ENCODE data around the gene ANTKMT. TPM values are rescaled to one million over a fixed set of nuclear protein-coding genes. Genes with fewer than 3 reads are reported as not detected.

Gene ANTKMT, protein sequence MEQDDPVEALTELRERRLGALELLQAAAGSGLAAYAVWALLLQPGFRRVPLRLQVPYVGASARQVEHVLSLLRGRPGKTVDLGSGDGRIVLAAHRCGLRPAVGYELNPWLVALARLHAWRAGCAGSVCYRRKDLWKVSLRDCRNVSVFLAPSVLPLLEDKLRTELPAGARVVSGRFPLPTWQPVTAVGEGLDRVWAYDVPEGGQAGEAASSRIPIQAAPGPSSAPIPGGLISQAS
- total RNA-seq = 54.7 TPM

DNA sequence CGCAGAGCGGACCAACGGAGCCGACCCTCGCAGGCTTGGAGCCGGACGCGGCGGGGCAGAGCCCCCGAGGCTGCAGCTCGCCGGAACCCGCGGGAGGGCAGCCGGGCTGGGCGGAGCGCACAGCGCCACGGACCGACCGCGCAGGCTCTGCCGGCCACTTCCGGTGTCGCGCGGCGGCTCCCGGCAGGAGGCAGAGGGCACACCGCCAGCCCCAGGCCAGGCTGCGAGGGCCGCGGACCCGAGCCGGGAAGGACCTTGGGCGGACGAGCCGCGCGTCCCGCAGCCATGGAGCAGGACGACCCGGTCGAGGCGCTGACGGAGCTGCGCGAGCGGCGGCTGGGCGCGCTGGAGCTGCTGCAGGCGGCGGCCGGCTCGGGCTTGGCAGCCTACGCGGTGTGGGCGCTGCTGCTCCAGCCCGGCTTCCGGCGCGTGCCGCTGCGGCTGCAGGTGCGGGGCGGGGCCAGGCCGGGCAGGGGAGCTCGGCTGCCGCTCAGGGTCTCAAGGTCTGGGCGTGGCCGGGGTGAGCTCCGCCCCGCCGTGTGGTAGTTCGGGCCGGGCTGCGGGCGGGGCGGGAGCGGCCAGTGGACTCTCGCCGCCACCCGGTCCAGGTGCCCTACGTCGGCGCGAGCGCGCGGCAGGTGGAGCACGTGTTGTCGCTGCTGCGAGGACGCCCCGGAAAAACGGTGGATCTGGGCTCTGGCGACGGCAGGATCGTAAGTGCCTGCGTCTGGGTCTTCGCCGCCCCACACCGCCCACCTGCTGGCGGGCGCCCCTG lies at the start of gene ANTKMT:
ANTKMT (plus strand) TSS at position 157 of the 775 bp plus-strand sequence; CDS start at position 286, 129 bp downstream.
- peak; percentile 72 for DNase-seq (ENCODE audit: low spot score)

DNA sequence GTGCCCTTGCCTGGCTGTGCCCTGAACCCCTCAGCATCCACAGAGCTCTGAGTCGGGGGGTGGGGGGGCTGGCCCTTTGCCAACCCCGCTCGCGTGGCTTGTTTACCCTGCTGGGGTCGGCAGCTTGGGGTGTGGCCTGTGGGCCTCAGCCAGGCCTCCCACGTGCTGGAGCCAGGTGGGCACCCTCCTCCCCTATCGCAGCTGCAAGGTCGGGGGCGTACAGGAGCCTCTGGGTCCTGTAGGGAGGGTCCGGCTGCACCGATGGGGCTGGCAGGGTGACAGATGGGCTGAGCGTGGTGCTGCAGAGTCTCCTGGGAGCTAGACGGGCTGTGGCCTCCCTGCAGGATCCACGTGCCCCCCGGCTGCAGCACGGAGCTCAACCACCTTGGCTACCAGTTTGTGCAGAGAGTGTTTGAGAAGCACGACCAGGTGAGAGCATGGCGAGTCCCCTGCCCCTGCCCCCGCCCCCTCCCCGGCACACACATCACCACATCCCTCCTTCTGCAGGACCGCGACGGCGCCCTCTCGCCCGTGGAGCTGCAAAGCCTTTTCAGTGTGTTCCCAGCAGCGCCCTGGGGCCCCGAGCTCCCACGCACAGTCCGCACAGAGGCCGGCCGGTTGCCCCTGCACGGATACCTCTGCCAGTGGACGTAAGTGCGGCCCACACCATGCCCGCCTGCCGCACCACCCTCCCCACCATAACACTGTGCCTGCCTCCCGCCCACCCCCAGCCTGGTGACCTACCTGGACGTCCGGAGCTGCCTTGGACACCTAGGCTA lies 49.4 kb upstream of the ANTKMT start:
- no peak for DNase-seq (ENCODE audit: low spot score)

DNA sequence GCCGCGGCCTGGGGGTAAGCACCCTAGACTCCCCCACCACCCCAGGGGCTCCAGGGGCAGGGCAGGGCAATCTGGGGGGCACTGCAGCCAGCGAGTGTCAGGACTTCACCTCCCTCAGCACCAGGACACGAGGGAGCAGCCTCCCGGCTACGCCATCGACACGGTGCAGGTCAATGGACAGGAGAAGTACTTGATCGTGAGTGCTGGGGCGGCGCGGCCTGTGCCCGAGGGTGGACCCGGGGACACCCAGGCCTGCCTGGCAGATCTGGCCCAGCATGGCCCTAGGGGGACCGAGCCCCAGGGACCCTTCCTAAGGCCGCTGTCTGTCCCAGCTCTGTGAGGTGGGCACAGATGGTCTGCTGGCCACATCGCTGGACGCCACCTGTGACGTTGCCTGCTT lies 48.6 kb upstream of the ANTKMT start:
- no peak for DNase-seq (ENCODE audit: low spot score)

DNA sequence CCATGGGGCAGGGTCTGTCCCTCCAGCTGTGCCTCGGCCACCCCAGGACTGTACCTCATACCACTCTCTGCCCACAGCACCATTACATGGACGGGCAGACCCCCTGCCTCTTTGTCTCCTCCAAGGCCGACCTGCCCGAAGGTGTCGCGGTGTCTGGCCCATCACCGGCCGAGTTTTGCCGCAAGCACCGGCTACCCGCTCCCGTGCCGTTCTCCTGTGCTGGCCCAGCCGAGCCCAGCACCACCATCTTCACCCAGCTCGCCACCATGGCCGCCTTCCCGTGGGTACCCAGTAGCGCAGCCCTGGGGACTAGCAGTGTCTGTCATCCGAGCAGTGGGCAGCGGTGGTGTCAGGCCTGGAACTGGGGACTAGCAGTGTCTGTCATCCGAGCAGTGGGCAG lies 48.1 kb upstream of the ANTKMT start:
- DNase-seq (ENCODE audit: low spot score) = no peak

DNA sequence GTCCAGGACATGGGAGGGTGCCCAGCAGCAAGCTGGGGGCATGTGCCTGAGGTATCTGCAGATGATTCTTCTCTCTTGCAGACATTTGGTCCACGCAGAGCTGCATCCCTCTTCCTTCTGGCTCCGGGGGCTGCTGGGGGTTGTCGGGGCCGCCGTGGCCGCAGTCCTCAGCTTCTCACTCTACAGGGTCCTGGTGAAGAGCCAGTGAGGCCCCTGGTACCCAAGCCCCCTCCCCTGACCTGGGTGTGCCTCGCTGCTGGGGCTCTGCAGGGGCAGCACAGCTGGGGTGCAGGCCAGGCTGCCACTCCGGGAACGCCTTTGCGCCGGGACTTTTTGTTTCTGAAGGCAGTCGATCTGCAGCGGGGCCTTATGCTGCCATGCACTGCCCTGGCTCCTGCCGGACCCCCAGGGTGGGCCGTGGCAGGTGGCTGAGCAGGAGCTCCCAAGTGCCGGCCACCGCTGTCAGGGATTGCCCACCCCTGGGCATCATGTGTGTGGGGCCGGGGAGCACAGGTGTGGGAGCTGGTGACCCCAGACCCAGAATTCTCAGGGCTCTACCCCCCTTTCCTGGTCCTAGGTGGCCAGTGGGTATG lies 47.5 kb upstream of the ANTKMT start:
- no peak for DNase-seq (ENCODE audit: low spot score)

DNA sequence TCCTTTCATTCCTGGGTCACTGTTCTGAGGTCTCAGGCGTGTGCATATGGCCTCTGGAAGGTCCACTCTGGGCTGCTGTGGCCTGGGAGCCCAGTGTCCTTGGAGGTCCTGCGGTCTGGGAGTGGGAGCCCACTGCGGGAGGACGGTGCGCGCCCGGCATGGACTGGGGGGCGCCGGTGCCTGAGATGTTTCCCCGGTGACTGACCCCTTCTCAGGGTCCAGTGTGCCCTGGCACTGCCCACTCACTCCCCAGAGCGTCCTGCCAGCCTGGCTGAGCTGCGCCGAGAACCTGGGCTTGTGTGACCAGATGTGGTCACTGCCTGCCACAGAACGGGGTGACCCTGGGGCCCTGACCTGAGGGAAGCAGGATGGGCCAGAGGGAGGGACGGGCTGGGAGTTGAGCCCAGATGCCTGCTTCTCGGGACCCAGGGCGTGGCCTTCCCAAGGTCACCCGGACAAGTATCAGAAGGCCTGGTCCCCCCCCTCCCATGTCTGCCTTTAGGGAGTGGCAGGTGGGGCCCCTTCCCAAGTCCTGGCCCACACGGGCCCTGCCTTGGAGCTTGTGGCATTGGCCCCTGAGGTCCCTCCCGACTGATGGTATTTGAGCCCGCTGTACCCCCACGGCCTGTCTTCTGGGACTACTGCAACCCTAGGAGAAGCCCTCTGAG lies 46.6 kb upstream of the ANTKMT start:
- DNase-seq (ENCODE audit: low spot score) = no peak

DNA sequence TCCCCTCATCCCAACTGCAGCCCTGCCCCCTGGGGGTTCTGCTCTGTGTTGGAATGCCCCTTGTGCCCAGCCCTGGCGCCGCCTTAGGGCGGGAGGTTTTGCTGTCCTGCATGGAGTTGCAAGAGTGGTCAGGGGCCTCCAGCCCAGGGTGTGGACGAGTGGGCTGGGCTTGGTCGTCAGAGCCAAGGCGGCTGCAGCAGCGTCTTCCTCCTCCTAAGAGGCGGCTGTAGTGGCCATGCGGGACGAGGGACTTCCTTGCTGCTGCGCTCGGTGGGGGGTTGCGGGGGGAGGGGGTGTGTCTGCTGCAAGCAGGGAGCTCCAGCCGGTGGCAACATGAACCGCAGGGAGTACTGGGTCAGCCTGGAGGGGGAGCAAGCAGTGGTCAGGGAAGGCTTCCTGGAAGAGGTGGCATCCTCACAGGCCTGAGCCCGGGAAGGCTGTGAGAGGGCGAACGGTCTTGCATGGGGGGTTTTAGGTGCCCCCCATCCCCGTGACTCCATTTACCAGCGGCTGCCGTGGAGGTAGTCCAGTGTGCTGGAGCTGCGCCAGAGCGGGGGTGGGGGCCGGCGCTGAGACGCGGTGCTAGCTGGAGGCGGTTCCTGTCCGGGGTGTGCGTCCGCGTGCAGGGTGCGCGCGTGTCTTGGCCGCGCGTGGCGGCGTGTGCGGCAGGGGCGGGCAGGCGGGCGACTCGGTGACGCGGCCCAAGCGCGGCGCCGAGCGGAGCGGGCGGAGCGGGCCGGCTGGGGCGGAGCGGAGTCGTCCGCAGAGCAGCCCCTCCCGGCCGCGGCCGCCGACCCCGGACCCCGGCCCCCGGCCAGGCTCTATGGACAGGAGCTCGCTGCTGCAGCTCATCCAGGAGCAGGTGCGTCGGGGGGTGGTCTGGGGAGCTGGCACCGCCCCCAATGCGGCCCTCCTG lies 45.7 kb upstream of the ANTKMT start, which contains the start of gene RHBDL1:
RHBDL1 (plus strand) TSS at position 704 of the 916 bp plus-strand sequence; CDS start at position 824, 120 bp downstream.
- DNase-seq (ENCODE audit: low spot score) = no peak

DNA sequence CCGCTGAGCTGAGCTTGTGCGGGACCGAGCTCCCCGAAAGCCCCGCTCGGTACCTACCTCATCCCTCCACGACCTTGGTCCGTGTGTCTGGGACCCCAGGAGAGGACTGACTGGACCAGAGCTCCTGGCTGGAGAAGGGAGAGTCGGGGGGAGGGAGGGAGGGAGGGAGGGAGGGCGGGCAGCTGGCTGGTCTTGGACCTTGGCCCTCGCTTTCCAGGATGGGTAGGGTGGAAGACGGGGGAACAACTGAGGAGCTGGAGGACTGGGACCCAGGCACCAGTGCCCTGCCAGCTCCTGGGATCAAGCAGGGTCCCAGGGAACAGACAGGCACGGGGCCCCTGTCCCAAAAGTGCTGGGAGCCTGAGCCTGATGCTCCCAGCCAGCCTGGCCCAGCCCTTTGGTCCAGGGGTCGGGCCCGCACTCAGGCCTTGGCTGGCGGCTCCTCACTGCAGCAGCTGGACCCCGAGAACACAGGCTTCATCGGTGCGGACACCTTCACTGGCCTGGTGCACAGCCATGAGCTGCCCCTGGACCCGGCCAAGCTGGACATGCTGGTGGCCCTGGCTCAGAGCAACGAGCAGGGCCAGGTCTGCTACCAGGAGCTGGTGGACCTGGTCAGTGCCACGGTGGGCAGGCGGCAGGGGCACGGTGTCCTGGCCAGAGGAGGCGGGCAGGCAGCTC lies 44.9 kb upstream of the ANTKMT start:
- DNase-seq (ENCODE audit: low spot score) = no peak

DNA sequence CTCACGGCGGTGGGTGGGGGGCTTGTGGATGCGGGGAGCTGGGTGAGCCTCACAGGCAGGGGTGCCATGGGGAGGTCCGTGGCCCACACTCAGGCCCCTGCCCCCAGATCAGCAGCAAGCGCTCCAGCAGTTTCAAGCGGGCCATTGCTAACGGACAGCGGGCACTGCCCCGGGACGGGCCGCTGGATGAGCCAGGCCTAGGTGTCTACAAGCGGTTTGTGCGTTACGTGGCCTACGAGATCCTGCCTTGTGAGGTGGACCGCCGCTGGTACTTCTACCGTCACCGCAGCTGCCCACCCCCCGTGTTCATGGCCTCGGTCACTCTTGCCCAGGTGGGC lies 44.4 kb upstream of the ANTKMT start:
- DNase-seq (ENCODE audit: low spot score) = no peak

DNA sequence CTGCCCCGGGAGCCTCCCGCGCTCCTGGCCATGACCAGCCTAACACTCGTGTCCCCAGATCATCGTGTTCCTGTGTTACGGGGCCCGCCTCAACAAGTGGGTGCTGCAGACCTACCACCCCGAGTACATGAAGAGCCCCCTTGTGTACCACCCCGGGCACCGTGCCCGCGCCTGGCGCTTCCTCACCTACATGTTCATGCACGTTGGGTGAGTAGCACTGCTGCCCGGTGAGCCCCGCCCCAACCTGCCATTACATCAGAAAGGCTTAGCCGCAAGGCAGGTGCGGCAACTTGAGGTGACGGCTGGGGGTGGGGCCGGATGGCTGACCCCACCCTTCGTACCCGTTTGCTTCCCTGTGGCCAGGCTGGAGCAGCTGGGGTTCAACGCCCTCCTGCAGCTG lies 44.0 kb upstream of the ANTKMT start:
- peak; percentile 56 for DNase-seq (ENCODE audit: low spot score)

DNA sequence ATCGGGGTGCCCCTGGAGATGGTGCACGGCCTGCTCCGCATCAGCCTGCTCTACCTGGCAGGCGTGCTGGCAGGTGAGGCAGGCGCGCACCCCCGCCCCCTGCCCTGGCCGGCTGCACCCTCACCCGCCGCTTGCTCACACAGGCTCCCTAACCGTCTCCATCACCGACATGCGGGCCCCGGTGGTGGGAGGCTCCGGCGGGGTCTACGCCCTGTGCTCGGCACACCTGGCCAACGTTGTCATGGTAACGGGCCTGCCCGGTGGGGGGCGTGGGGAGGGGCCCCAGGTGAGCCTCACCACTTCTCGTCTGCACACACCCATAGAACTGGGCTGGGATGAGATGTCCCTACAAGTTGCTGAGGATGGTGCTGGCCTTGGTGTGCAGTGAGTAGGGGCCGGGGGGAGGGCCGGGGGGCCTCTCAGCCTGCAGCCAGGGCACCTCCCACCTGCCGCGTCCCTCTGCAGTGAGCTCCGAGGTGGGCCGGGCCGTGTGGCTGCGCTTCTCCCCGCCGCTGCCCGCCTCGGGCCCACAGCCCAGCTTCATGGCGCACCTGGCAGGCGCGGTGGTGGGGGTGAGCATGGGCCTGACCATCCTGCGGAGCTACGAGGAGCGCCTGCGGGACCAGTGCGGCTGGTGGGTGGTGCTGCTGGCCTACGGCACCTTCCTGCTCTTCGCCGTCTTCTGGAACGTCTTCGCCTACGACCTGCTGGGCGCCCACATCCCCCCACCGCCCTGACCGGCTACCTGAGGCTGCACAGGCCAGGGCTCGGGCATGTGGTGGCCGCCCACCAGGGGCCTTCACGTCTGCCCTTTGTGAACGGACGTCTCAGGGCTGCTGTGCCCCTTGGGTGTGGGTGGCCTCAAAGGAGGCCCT lies 43.4 kb upstream of the ANTKMT start:
- no peak for DNase-seq (ENCODE audit: low spot score)

DNA sequence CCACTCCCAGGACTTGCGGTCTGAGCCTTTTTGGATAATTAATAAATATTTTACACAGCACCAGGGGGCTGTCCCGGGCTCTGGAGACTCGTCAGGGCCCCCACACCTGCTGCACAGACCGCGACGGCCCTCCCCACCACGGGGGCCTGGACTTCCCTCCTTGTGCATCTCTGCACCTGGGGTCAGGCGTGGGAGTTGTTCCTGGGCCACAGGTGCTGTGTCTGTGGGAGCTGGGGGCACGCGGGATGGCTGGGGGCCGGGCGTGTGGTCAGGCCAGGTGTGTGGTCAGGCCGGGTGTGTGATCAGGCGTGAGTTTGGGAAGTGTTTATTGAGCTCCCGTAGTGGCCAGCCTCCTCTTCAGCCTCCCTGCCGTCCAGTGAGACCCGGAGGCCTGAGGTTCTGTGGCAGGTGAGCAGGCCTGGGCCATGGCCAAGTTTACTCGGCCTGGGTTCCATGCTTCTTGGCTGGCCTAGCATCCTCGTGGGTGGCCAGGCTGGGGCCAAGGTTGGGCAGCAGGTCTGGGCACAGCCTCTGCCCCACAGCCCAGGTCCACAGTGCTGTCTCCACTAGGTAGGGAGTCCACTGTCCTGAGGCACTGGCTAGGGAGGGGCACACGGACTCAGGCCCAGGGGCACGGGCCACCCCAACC lies 42.6 kb upstream of the ANTKMT start:
- DNase-seq (ENCODE audit: low spot score) = no peak

DNA sequence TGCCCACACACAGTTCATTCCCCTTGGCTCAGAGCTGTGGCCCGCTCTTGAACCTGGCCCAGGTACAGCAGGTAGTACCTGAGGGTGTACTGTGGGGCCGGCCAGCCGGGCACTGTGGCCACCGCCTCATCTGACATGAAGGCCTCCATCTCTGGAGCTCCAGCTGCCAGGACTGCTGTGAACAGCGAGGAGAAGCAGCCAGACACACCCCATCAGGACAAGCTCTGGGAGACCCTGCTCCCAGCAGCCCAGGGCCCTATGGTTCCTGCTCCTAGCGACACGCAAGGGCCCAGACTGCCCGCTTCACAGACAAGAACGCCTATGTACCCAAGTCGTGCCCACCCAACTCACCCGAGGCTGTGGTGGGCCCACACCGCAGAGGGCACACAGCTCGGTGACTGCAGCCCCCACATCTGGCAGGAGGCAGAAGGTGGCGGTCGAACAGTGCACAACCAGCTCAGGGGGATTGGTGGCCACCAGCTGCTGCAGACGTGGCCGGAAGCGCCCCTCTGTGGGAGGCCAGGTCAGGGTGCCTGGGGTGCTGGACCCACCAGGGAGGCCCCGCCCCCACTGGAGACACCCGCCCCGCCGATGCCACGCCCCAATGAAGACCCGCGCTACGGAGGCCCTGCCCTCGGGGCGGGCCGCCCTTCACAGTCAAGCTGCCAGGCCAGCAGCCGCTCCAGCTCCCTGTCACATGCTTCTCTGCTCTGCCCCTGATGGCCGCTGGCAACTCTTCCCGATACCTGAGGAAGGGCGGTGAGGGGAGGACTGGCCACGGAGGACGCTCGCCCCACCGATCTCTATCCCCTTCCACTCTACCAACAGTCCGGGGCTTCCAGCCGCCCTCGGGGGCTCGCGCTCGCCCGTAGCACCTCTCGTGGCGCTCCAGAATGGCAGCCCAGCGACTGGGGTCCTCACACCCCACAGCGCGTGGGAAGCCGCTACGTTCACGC lies 41.8 kb upstream of the ANTKMT start:
- peak; percentile 64 for DNase-seq (ENCODE audit: low spot score)

DNA sequence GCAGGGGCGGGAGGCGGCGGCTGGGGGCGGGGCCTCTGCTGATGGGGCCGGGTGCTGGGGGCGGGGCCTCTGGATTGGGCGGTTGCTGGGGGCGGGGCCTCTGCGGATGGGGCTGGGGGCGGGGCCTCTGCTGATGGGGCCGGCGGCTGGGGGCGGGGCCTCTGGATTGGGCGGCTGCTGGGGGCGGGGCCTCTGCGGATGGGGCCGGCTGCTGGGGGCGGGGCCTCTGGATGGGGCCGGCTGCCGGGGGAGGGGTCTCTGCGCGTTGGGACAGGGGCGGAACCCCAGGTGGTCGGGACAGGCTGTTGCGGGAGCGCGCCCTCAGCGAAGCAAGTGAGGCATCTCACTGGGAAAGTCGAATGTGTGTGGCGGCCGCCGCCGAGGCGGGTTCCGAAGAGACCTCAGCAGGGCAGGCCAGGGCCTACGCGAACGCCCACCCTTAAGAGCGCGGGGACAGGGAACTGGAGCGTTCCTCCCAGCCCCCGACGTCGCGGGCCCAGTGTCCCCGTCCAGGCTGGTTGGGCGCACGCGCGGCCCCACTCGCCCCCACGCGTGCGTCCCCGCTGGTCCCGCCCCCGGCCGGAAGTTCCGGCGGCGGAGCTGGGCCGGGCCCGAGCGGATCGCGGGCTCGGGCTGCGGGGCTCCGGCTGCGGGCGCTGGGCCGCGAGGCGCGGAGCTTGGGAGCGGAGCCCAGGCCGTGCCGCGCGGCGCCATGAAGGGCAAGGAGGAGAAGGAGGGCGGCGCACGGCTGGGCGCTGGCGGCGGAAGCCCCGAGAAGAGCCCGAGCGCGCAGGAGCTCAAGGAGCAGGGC lies 40.9 kb upstream of the ANTKMT start, which contains the start of gene STUB1:
STUB1 (plus strand) TSS at position 597 of the 811 bp plus-strand sequence; CDS start at position 713, 116 bp downstream.
- peak; percentile 81 for DNase-seq (ENCODE audit: low spot score)

DNA sequence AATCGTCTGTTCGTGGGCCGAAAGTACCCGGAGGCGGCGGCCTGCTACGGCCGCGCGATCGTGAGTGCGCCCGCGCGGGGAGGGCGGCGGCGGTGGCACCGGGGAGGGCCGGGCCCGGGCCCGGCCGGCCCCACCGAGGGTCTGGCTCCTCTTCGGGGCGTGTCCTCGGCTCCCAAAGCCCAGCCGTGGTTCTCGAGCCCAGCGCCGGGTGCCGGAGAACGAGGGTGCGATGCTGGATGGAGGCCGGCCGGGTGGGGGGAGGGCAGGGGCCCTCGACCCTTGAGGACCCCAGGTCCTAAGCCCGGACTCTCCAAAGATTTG lies 40.4 kb upstream of the ANTKMT start:
- DNase-seq (ENCODE audit: low spot score) = no peak

DNA sequence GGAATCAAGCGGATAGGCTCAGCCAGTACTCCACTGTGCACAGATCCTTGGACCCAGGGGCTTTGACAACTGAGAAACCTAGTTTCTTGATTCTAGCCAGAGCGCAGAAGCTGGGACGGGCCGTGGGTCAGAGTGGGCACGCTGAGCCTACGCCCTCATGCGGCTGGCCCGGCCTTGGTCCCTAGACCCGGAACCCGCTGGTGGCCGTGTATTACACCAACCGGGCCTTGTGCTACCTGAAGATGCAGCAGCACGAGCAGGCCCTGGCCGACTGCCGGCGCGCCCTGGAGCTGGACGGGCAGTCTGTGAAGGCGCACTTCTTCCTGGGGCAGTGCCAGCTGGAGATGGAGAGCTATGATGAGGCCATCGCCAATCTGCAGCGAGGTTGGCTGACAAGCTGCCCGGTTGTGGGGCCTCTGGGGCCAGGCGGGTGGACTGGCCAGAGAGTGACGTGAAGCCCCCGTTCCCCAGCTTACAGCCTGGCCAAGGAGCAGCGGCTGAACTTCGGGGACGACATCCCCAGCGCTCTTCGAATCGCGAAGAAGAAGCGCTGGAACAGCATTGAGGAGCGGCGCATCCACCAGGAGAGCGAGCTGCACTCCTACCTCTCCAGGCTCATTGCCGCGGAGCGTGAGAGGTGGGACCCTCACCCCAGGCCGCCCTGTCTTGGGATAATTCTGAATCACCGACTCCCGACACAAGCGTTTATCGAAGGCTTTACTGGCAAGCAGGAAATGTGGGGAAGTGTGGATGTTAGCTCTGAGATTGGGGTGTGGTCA lies 39.8 kb upstream of the ANTKMT start:
- no peak for DNase-seq (ENCODE audit: low spot score)
